GM23248 (cell line): ENCODE results near the gene C1orf21.

Experiments used
- EZH2 ChIP-seq: fragments of 200-600 bp; sonication (generic); IDR thresholded peaks from 2 replicates; pipeline ENCODE4 v1.6.1; 2018; ENCODE audit warnings: antibody characterized with exemption, mild to moderate bottlenecking; ENCODE audit not compliant: insufficient read depth, poor library complexity, severe bottlenecking
- EZH2phosphoT487 ChIP-seq: fragments of 200-600 bp; sonication (generic); IDR thresholded peaks from 2 replicates; pipeline ENCODE4 v1.6.1; 2018; ENCODE audit warnings: antibody characterized with exemption, moderate library complexity, mild to moderate bottlenecking, low read depth; ENCODE audit not compliant: insufficient read depth

- TF ChIP-seq EZH2 (no peak), EZH2phosphoT487 (no peak)
Observed at GRCh38 chr1:184387069-184387475, 243 bp downstream of the C1orf21 start.
